HG03135 (cell line): ENCODE results near the gene KIAA0825.

Experiments
- ATAC-seq: cut with Tn5 transposase; IDR thresholded peaks from one replicate; pipeline ENCODE4 v1.9.1; 2021; ENCODE audit warnings: mild to moderate bottlenecking, moderate library complexity; ENCODE audit not compliant: unreplicated experiment

Gene KIAA0825

GRCh38 chr5:94505327-94506068, 112.9 kb downstream of the KIAA0825 start:
- no peak for ATAC-seq

- no peak for ATAC-seq
Observed at GRCh38 chr5:94503677-94504076, 114.7 kb downstream of the KIAA0825 start.

GRCh38 chr5:94501365-94501764, 117.0 kb downstream of the KIAA0825 start:
- no peak for ATAC-seq

- no peak for ATAC-seq
Observed at GRCh38 chr5:94499806-94500205, 118.6 kb downstream of the KIAA0825 start.

- no peak for ATAC-seq
Observed at GRCh38 chr5:94498199-94498598, 120.2 kb downstream of the KIAA0825 start.

- no peak for ATAC-seq
Observed at GRCh38 chr5:94485067-94485466, 133.3 kb downstream of the KIAA0825 start.

GRCh38 chr5:94481059-94481458, 137.3 kb downstream of the KIAA0825 start:
- no peak for ATAC-seq

- ATAC-seq = no peak
Observed at GRCh38 chr5:94480486-94480885, 137.9 kb downstream of the KIAA0825 start.

- no peak for ATAC-seq
Observed at GRCh38 chr5:94473936-94474335, 144.5 kb downstream of the KIAA0825 start.

- ATAC-seq = no peak
Observed at GRCh38 chr5:94471521-94471920, 146.9 kb downstream of the KIAA0825 start.

- no peak for ATAC-seq
Observed at GRCh38 chr5:94470802-94471201, 147.6 kb downstream of the KIAA0825 start.

GRCh38 chr5:94469894-94470329, 148.5 kb downstream of the KIAA0825 start:
- ATAC-seq = no peak

- no peak for ATAC-seq
Observed at GRCh38 chr5:94467954-94468930, 150.2 kb downstream of the KIAA0825 start.

GRCh38 chr5:94467346-94467953, 151.0 kb downstream of the KIAA0825 start:
- no peak for ATAC-seq

- ATAC-seq = no peak
Observed at GRCh38 chr5:94463739-94464138, 154.7 kb downstream of the KIAA0825 start.

GRCh38 chr5:94461131-94461530, 157.3 kb downstream of the KIAA0825 start:
- no peak for ATAC-seq

- no peak for ATAC-seq
Observed at GRCh38 chr5:94459915-94460314, 158.5 kb downstream of the KIAA0825 start.

- no peak for ATAC-seq
Observed at GRCh38 chr5:94457788-94458187, 160.6 kb downstream of the KIAA0825 start.

- no peak for ATAC-seq
Observed at GRCh38 chr5:94445726-94446125, 172.7 kb downstream of the KIAA0825 start.

GRCh38 chr5:94442991-94443390, 175.4 kb downstream of the KIAA0825 start:
- ATAC-seq = no peak

- ATAC-seq = no peak
Observed at GRCh38 chr5:94442076-94442475, 176.3 kb downstream of the KIAA0825 start.
